Testis (tissue), 2 donors: Measurements from ENCODE around the gene TBXAS1.

Source experiments
- POLR2A ChIP-seq: fragments of 450-650 bp; IDR thresholded peaks from one replicate; pipeline ENCODE4 v1.6.1; 2017; ENCODE audit warnings: antibody characterized with exemption, mild to moderate bottlenecking, moderate library complexity
- TF ChIP-seq, protein P1 (sequence below), 3 experiments: fragments of 450-650 bp in 2 of 3; fragments of 200-600 bp in 1 of 3; sonication (generic) in 1 of 3; IDR thresholded peaks; one replicate each; pipeline ENCODE4 v1.5.1; 2016 to 2019; ENCODE audit warnings: antibody characterized with exemption in 3 of 3, mild to moderate bottlenecking in 2 of 3, moderate library complexity in 1 of 3

DNA sequence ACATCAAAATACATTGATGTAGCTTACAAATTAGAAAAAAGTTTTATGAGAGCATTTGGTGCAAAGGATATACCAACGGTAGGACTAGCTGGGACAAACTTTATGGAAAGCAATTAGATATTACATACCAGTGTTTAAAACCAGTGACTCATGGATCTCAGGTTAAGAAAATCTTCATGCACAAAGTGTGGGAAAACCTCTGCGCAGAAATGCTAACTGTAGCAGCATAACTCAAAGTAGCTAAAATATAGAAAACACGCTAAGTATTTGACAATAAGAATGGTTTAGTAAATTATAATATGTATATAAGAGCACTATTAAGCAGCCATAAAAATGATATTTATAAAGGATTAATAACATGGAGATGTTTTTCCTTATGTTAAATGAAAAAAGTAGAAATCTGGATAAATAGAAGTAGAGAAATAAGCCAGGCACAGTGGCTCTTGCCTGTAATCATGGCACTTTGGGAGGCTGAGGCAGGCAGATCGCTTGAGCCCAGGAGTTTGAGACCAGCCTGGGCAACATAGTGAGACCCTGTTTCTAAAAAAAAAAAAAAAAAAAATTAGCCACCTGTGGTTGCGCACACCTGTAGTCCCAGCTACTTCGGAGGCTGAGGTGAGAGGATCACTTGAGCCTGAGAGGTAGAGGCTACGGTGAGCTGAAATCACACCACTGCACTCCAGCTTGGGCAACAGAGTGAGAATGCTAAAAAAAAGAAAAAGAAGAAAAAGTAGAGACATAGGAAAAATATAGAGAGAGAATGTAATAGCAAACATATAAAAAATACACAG is 37.2 kb downstream of the TBXAS1 start:
- TF ChIP-seq, protein P1, sequence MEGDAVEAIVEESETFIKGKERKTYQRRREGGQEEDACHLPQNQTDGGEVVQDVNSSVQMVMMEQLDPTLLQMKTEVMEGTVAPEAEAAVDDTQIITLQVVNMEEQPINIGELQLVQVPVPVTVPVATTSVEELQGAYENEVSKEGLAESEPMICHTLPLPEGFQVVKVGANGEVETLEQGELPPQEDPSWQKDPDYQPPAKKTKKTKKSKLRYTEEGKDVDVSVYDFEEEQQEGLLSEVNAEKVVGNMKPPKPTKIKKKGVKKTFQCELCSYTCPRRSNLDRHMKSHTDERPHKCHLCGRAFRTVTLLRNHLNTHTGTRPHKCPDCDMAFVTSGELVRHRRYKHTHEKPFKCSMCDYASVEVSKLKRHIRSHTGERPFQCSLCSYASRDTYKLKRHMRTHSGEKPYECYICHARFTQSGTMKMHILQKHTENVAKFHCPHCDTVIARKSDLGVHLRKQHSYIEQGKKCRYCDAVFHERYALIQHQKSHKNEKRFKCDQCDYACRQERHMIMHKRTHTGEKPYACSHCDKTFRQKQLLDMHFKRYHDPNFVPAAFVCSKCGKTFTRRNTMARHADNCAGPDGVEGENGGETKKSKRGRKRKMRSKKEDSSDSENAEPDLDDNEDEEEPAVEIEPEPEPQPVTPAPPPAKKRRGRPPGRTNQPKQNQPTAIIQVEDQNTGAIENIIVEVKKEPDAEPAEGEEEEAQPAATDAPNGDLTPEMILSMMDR (IDR thresholded peaks at IDR 0.05), result no peak
- no peak for TF ChIP-seq POLR2A
